Right ventricle myocardium superior (tissue), 1 donor: Measurements from ENCODE around the gene ZXDB. TPM values are rescaled to one million over a fixed set of nuclear protein-coding genes. Genes with fewer than 3 reads are reported as not detected.

Experiments
- ATAC-seq: fragments of 200-7000 bp; cut with Tn5 transposase; one replicate; pipeline ENCODE4 v1.9.1; 2020; ENCODE audit warnings: mild to moderate bottlenecking; ENCODE audit not compliant: poor library complexity
- DNase-seq: peaks from one replicate; pipeline ENCODE4 v3.0.0-alpha.2; 2020
- intact Hi-C: fragments of 100-400 bp; cut with DNase I; formaldehyde crosslinking; loops from one replicate; pipeline ENCODE4 v1.11.2; 2022
- total RNA-seq: library from RNA; stranded (reverse); fragmentation: NEBNext Ultra II Directional; extraction: Animal tissue kit (Norgen Biotek cat#: 25700); gene quantifications from one replicate; pipeline ENCODE4 v1.2.1, GENCODE V29; 2021
- donor health status: DM: no; HTN: yes; CAD: no; lungs with severe emphysema.

Gene ZXDB
- total RNA-seq, 1 donor from 2014 or later, result 4.6 TPM

- no peak for DNase-seq
- intact Hi-C loops, result no loop called here
- ATAC-seq, result no peak
Observed at GRCh38 chrX:57647020-57647419, 55.2 kb downstream of the ZXDB start.

Other genes with a start within 250 kb of the ZXDB start
- gene NLRP2B, start 88.2 kb downstream of the ZXDB start, total RNA-seq, result not detected